ENCODE results near the gene ZNF469.
"Not testable (repeated sequence)": the region's sequence is repeated elsewhere in the genome, so short reads cannot be mapped to it uniquely, and the experiment has no call there.

ZNF469 gene

DNA sequence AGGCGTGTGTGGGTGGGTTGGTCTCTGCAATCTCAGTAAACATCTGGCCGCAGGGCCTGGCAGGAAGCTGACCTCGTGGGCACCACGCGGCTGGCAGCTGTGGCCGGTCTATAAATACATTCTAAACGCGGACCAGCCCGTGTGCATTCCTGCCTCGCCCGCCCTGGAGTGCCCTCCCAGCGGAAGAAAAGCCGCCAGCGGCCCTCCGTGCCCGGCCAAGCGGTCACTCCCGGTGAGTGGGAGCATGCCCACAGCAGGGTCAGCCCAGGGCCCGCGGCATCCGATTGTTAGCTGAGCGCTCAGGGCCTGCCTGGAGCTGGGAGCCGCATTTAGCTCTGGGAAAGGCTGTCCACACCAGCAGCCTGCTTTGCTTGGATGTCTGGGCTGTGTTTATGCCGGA is 10.3 kb downstream of the ZNF469 start:
- FAIRE-seq: no peak

DNA sequence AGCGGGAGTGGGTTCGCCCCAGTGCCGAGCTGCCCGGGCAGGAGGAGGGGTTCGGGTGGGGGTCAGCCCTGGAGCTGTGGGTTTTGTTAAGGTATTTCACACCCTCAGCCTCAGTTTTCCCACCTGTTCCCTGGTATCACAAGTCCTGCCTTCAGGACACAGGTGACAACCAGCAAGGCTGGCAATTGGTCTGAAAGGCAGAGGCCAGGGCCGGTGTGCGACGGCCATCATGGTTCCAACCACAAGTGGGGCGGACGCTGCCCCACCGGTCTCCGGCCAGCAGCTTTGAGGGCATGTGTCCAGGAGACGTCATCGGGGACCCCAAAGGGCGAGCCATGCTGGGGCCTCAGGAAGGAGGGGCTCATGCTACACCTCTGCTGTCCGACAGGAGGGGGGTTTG is 10.8 kb downstream of the ZNF469 start:
- FAIRE-seq: no peak

DNA sequence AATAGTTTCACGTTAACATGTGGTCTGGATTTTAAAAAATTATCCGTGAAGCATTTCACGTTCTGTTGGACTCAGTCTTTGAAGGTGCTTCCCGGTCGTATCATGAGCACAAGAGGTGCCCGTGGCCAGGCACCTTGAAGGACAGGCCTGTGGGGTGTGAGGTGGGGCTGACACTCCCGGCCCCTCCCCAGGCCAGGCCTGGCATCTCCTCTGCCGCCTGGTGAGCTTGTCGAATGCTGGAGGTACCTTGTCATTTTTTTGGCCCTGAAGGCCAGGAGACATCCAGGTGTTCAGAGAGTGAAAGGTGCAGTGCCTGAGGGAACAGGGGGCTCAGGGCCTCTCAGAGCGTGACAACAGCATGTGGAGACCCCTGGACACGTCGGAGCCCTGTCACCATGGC is 11.7 kb downstream of the ZNF469 start:
- no peak for FAIRE-seq

DNA sequence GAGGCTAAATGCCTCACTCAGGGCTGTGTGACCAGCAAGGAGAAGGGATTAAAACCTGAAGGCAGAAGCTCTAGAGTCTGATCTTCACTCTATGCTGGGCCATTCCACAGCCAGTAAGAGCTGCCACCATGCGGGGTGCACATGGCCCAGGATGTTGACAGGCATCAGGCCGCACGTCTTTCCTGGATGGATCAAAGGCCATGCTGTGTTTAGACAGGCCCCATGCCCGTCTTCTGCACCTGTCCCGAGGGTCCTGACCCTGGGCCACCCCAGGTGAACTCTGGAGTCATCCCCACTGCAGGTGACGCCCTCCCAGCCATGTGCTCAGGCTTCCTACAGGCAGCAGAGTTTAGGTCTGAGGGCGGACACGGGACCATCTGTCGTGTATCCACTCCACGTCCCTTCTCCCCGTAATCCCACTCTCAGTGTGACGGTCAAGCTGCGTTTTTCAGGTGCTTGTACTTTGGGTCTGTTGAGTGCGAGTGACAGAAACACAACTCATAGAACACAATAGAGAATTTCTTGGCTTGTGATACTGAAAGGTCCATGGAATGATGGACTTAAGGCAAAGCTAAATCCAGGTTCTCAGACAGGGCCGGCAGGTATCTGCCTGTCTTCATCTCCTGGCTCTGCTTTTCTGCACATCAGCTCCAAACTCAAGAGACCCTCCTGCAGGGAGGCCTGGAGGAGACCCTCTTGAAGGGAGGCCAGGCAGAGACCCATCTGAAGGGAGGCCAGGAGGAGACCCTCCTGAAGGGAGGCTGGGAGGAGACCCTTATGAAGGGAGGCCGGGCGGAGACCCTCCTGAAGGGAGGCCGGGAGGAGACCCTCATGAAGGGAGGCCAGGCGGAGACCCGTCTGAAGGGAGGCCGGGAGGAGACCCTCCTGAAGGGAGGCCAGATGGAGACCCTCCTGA is 13.2 kb downstream of the ZNF469 start:
- FAIRE-seq: no peak

DNA sequence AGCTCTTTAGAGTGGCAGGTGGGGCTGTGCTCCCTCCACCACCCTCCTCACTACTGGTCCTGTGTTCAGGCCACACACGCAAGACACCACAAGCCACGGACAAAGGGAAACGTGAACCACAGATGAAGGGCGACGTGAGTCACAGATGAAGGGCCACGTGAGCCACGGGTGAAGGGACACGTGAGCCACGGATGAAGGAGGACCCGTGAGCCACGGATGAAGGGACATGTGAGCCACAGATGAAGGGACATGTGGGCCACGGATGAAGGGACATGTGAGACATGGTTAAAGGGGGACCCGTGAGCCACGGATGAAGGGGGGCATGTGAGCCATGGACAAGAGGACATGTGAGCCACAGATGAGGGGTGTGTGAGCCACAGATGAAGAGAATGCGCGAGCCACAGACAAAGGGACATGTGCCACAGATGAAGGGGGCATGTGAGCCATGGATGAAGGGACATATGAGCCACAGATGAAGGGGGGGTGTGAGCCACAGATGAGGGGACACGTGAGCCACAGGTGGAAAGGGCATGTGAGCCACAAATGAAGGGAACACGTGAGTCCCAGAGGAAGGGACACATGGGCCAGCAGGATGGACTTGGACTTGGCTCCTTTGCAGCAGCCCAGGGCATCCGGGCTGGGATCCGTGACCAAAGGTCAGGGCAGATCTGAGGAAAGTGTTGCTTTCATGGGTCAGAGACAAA is 15.6 kb downstream of the ZNF469 start:
- FAIRE-seq: no peak

DNA sequence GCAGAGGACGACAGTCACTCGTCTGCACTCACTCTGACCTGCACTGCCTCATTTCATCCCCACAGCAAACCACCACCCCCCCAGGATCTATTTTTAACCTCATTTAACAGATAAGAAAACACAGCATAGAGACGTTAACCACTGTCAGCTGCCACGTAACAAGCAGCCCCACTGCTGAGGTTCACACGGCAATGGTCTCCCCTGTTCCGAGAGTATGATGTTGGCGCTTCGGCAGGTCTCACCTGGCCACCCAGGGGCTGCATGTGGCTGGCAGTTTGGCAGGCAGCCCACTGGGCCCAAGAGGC is 16.1 kb downstream of the ZNF469 start:
- no peak for FAIRE-seq

DNA sequence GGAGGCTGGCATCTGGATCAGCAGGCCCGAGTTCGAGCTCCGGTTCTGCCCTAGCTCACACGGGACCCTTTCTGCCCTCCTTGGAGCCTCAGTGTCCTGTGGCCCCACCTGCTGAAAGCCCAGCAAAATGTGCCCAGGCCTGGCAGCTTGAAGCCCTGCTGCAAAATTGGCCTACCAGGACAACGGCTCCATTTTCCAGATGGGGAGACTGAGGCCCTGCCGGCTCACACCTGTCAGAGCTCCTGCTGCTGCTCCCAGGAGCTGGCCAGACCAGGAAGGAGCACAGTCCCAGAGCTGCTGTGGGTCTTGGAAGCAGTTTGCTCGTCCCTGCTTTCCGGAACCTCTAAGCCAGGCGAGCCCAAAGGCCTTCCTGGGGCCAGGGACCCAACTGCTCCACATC is 17.4 kb downstream of the ZNF469 start:
- no peak for FAIRE-seq

- no peak for FAIRE-seq
Measured at GRCh38 chr16:88401604-88402246, 19.0 kb downstream of the ZNF469 start.

DNA sequence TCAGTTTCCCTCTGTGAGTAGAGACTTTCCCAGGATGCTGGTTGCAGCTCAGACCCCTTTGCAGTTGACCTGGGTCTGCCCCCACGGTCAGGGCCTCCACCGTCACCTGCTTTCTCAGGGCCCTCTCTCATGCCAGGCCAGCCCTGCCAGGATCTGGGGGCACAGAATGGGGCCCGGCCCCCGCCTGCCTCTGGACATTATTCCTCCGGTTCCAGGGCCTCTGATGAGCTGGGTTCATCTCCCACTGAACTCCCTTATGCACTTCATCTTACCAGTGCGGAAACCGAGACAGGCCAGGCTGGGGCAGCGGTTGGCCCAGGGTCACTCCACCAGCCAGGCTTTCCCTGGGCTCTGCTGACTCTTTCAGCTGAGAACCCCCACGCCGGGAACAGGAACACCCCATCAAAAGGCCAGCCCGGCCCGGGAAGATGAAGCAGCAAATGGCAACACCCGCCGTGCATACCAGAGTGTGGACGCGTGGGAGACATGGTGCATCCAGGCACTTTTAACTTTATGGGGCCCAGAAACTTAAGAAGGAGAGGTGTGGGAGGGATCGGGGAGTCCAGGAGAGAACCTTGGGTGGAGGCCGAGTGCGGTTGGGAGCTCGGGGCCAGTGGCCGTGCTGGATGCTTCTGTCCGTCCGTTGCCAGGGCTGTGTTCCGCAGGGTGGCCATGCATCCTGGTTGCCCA is 19.9 kb downstream of the ZNF469 start:
- no peak for FAIRE-seq

DNA sequence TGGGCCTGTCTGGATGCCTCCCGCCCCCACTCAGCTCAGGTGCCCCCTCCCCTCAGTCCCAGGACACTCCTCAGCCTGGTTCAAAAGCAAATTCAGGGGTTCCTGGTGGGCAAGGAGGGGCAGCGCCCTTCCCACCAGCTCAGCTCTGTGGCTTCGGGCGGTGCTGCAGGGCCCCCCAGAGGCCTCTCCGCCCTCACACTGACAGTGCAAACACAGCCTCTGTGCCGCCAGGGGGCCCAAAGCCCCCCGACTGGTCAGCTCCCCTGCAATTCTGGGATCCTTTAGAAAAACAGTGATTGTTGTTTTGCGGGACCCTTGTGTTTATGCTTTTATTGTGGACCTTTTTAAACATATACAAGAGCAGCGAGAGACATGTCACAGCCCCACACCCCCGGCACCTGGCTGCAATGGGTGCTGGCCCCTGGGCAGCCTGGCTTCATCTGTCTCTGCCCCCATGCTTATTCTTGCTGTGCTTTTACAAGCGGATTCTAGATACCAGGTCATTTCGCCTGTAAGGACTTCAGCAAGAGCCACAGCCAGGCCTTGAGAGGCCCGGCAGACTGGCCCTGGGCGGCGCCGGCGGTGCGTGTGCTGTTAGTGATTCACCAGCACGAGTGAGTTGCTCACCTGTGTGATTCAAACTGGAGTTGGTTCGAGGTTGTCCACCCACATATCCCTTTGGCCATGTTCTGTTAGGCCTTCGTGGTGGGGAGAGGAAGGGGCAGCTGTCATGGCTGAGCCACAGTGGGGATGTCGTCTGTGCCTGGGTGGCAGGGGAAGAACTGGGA is 21.2 kb downstream of the ZNF469 start:
- no peak for FAIRE-seq

DNA sequence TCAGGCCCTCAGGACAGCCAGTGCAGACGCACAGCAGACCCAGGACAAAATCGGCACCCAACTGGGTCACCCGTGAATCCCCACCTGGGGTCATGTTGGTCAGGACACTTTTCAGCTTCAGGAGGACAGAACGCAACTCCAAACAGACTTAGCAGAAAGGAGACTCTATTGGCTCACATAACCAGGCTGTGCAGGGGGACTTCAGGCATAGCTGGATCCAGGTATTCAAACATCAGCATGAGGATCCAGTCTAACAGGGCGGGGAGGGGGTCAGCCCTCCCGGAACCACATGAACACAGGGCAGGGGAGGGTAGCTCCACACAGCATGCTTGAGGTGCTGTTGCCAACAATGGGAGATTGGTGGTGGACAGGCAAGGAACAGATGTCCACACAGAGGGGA is 22.0 kb downstream of the ZNF469 start:
- no peak for FAIRE-seq

- no peak for FAIRE-seq
Measured at GRCh38 chr16:88405216-88406060, 22.7 kb downstream of the ZNF469 start.

DNA sequence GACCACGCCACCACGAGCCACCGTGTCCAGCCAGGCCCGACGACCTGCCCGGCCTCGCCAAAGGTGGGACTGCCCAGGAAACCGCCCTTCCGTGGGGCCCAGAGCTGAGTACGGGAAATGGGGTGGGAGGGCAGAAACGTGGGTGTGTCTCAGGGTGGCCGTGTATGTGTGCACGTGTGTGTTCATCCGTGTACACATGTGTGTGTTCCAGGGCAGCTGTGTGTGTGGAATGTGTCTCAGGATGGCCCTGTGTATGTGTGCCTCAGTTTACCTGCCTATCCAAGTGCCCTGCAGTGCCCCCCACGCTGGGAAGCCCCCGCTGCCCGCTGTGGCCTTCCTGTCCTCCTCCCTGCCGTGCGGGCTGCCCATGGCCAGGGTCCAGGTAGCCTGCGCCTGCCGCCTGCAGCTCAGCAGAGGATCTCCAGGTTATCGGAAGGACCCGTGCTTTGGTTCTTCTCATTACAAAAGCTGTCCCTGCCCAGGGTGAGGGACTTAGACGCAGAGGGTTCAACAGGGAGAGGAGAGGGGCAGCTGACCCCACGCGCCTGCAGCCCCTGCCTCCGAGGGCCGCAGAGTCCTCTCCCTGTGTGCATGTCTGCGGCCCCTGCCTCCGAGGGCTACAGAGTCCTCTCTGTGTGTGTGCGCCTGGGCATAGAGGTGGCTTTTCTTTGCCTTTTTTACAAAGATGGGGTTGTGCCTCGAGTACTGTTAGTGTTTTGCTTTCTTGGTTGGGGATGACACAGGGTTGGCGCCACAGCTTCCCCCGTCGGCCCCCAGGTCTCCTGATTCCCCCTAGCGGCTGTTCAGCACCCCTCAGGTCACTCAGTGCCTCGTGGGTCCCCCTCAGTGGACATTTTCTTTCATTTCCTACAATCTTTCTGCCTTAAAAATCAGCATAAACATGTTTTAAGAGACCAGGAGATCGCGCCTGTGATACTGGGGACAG is 23.6 kb downstream of the ZNF469 start:
- FAIRE-seq: no peak

DNA sequence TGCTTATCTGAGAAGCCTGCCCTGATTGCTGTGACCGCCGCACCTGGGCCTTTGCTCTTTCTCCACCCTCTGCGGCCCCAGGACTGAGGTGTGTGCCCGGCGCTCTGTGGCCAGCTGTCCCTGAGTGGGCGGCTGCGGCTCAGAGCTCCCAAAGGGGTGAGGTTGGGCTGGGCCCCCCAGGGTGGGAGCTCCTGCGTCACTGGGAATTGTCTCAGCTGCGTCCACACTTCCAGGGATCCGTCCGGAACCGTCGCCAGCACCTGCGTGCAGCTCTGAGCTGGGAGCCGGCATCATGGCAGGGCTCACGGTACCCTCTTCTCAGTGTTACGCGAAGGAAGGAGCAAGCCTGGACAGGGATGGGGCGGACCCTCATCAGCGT is 24.3 kb downstream of the ZNF469 start:
- FAIRE-seq: no peak

- no peak for FAIRE-seq
Measured at GRCh38 chr16:88407807-88408206, 25.0 kb downstream of the ZNF469 start.

DNA sequence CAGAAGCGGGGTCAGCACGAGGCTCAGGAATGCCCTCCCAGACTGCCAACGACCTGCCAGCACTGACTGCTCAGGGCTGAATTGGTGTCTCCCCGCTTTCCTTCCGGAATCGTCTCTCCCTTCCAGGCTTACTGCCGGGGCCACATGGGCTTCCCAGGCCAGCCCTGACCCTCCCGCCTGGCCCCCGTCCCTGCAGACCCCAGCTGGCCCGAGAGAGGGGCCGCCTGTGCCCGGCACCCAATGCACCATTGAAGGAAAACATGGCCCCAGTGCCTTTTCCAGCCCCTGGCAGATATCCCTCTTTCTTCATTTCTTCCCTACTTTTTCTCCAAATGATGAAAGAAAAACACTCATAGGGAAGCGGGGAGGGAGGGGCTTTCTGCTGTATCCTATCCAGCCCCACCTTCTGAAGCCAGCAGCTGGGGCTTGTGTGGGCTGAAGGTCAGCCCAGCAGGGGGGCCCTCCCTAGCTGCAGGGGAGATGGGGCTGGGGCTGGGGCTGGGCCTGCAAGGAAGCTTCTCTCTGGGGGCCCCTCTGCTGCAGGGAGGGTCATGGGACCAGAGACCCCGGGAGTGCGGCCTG is 25.9 kb downstream of the ZNF469 start:
- no peak for FAIRE-seq

DNA sequence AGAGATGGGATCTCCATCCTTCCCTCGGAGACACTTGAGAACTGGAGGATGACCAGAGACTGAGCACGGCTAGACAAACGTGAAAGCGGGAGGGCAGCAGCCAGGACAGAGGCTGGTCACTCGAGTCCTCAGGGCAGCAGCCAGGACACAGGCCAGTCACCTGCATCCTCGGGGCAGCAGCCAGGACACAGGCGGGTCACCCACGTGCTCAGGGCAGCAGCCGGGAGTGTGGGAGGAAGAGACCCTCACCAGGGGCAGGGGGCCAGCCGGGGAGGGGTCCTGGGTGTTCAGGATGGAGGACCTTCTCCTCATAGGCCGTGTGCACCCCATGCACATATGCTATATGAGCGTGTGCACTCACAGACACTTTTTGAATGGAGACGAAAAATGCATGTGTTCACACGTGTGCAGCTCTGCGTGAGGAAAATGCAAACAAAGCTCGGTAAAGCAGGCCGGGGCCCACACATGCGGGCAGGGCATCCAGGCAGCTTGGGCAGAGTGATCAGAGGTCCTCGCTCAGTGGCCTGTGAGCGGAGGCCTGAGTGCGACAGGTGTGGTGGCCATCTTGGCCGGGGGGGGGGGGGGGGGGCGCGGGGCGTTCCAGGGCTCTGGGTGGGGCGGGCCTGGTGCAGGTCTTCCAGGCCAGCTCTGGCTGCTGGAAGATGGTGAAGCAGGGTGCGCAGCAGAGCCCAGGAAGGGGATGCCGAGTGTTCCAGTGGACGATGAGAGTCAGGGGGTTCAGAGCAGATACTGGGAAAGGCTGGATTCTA is 26.7 kb downstream of the ZNF469 start:
- FAIRE-seq: no peak

DNA sequence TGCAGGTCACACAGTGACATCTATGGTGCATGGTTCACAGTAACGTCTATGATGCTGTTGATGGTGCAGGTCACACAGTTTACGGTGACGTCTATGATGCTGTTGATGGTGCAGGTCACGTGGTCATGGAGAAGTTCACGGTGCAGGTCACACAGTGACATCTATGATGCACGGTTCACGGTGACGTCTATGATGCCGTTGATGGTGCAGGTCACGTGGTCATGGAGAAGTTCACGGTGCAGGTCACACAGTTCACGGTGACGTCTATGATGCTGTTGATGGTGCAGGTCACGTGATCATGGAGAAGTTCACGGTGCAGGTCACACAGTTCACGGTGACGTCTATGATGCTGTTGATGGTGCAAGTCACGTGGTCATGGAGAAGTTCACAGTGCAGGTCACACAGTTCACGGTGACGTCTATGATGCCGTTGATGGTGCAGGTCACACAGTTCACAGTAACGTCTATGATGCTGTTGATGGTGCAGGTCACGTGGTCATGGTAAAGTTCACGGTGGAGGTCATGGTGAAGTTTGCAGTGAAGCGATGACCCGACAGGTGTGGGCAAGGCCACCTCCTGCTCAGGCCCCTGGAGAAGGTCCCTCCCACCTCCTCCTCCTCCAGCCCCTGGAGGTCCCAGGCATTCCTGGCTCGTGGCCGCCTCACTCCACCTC is 27.7 kb downstream of the ZNF469 start:
- not testable (repeated sequence) for FAIRE-seq
